Measurements from ENCODE around the gene KCTD15. TPM values are rescaled to one million over a fixed set of nuclear protein-coding genes. Genes with fewer than 3 reads are reported as not detected.

The KCTD15 gene
- total and polyA plus RNA-seq, 2 experiments from 2014 or later, result 17.1 to 161 TPM

- Histone ChIP-seq H3K4me1 (ENCODE audit: low read depth) (no peaks in the 10 kb centered on the region), H3K27me3 (peaks cover 12% of the 10 kb centered on the region), H3K4me3 (no peak overlapping the region), H3K27ac (no peak overlapping the region), H3K9me3 (ENCODE audit: low read depth) (no peaks in the 10 kb centered on the region), H3K36me3 (no peaks in the 10 kb centered on the region)
- peak in 1 of 2 donors; percentile 10 for DNase-seq (ENCODE audit: low read depth in 1 of 2, low spot score in 1 of 2)
- TF ChIP-seq, protein P1, sequence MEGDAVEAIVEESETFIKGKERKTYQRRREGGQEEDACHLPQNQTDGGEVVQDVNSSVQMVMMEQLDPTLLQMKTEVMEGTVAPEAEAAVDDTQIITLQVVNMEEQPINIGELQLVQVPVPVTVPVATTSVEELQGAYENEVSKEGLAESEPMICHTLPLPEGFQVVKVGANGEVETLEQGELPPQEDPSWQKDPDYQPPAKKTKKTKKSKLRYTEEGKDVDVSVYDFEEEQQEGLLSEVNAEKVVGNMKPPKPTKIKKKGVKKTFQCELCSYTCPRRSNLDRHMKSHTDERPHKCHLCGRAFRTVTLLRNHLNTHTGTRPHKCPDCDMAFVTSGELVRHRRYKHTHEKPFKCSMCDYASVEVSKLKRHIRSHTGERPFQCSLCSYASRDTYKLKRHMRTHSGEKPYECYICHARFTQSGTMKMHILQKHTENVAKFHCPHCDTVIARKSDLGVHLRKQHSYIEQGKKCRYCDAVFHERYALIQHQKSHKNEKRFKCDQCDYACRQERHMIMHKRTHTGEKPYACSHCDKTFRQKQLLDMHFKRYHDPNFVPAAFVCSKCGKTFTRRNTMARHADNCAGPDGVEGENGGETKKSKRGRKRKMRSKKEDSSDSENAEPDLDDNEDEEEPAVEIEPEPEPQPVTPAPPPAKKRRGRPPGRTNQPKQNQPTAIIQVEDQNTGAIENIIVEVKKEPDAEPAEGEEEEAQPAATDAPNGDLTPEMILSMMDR (IDR thresholded peaks at IDR 0.05; ENCODE audit: low read depth, low read length), result no peak
Observed at GRCh38 chr19:33780746-33781145, 15.9 kb upstream of the KCTD15 start.

- no peak overlapping the region for H3K27ac ChIP-seq
- TF ChIP-seq, protein P1 (IDR thresholded peaks at IDR 0.05; ENCODE audit: low read depth, low read length), result no peak
Observed at GRCh38 chr19:33781415-33781935, 15.2 kb upstream of the KCTD15 start.

GRCh38 chr19:33781996-33782395, 14.7 kb upstream of the KCTD15 start:
- DNase-seq (ENCODE audit: low read depth in 1 of 2, low spot score in 1 of 2), result peak in 1 of 2 donors; percentile 11
- Histone ChIP-seq H3K4me1 (ENCODE audit: low read depth) (no peaks in the 10 kb centered on the region), H3K27me3 (peaks cover 12% of the 10 kb centered on the region), H3K9me3 (ENCODE audit: low read depth) (no peaks in the 10 kb centered on the region), H3K36me3 (no peaks in the 10 kb centered on the region), H3K4me3 (no peak overlapping the region), H3K27ac (no peak overlapping the region)
- TF ChIP-seq, protein P1 (IDR thresholded peaks at IDR 0.05; ENCODE audit: low read depth, low read length), result no peak

More at GRCh38 chr19:33781415-33781935, 15.2 kb upstream of the KCTD15 start:
- Histone ChIP-seq H3K36me3 (no peaks in the 10 kb centered on the region), H3K27me3 (peaks cover 12% of the 10 kb centered on the region), H3K9me3 (ENCODE audit: low read depth) (no peaks in the 10 kb centered on the region), H3K4me1 (ENCODE audit: low read depth) (no peaks in the 10 kb centered on the region), H3K4me3 (no peak overlapping the region)
- no peak for DNase-seq (ENCODE audit: low read depth in 1 of 2, low spot score in 1 of 2)

DNA sequence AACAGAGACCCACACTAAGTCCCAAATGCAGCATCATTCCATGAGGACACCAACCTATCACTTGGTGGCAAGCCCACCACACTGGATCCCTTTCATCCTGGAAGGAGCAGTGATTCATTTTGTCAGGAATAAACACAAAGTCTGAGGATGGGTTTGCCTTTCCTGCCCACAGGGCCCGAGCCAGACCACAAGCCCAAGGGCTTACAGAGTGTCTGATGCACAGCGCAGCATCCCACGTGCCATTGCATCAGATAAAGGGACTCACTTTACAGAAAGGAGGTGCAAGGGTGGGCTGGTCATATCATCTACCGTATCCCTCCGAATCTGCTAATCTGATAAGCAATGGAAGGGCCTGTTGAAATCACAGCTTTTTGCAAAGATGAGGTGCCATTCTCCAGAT, 12.2 kb upstream of the KCTD15 start:
- Histone ChIP-seq H3K4me3 (no peak overlapping the region), H3K27me3 (peaks cover 1% of the 10 kb centered on the region), H3K27ac (no peak overlapping the region), H3K9me3 (ENCODE audit: low read depth) (no peaks in the 10 kb centered on the region), H3K4me1 (ENCODE audit: low read depth) (no peaks in the 10 kb centered on the region), H3K36me3 (no peaks in the 10 kb centered on the region)
- TF ChIP-seq, protein P1 (IDR thresholded peaks at IDR 0.05; ENCODE audit: low read depth, low read length), result no peak
- no peak for DNase-seq (ENCODE audit: low read depth in 1 of 2, low spot score in 1 of 2)

- H3K4me3 ChIP-seq, result no peak overlapping the region
- H3K36me3 ChIP-seq, result no peaks in the 10 kb centered on the region
- TF ChIP-seq, protein P1 (IDR thresholded peaks at IDR 0.05; ENCODE audit: low read depth, low read length), result no peak
- peak in 1 of 2 donors; percentile 10 for DNase-seq (ENCODE audit: low read depth in 1 of 2, low spot score in 1 of 2)
- H3K27me3 ChIP-seq, result no peaks in the 10 kb centered on the region
- no peaks in the 10 kb centered on the region for H3K4me1 ChIP-seq (ENCODE audit: low read depth)
- no peaks in the 10 kb centered on the region for H3K9me3 ChIP-seq (ENCODE audit: low read depth)
- no peak overlapping the region for H3K27ac ChIP-seq
Observed at GRCh38 chr19:33785795-33786194, 10.9 kb upstream of the KCTD15 start.

Data from cardiac muscle cell (in vitro differentiated cells and primary cell).